Epidermal melanocyte (primary cell): ENCODE results near the gene RPP21.

ENCODE experiments used
- DNase-seq: peaks from one replicate; pipeline ENCODE4 v3.0.0; 2011; ENCODE audit warnings: low spot score; ENCODE audit not compliant: insufficient read length

RPP21 gene

GRCh38 chr6:30378290-30378937, 33.5 kb downstream of the RPP21 start:
- no peak for DNase-seq

GRCh38 chr6:30380464-30380863, 35.5 kb downstream of the RPP21 start:
- DNase-seq, result no peak

- no peak for DNase-seq
Measured at GRCh38 chr6:30386166-30386565, 41.2 kb downstream of the RPP21 start.

- no peak for DNase-seq
Measured at GRCh38 chr6:30391240-30391639, 46.3 kb downstream of the RPP21 start.

GRCh38 chr6:30394139-30394538, 49.2 kb downstream of the RPP21 start:
- no peak for DNase-seq
